ENCODE data around the gene NCR2.

GRCh38 chr6:41318261-41318653 is 17.2 kb upstream of the NCR2 start:
- TF ChIP-seq EZH2 (IDR thresholded peaks at IDR 0.05; ENCODE audit: borderline replicate concordance, insufficient read depth, low read depth, low read length, poor library complexity, severe bottlenecking) (no peak), CTCF (IDR thresholded peaks at IDR 0.05) (no peak)

Measured in B cell (primary cell).